Raji (cell line): ENCODE measurements around the gene SNRPD2.
A peak's percentile ranks its signal among the peaks of the same experiment; 100 is the strongest.

ENCODE experiments used
- POLR2A ChIP-seq: IDR thresholded peaks from 2 replicates; pipeline ENCODE4 v1.6.1; 2011; ENCODE audit warnings: low read depth, low read length, control low read depth; ENCODE audit not compliant: insufficient read depth

The SNRPD2 gene

DNA sequence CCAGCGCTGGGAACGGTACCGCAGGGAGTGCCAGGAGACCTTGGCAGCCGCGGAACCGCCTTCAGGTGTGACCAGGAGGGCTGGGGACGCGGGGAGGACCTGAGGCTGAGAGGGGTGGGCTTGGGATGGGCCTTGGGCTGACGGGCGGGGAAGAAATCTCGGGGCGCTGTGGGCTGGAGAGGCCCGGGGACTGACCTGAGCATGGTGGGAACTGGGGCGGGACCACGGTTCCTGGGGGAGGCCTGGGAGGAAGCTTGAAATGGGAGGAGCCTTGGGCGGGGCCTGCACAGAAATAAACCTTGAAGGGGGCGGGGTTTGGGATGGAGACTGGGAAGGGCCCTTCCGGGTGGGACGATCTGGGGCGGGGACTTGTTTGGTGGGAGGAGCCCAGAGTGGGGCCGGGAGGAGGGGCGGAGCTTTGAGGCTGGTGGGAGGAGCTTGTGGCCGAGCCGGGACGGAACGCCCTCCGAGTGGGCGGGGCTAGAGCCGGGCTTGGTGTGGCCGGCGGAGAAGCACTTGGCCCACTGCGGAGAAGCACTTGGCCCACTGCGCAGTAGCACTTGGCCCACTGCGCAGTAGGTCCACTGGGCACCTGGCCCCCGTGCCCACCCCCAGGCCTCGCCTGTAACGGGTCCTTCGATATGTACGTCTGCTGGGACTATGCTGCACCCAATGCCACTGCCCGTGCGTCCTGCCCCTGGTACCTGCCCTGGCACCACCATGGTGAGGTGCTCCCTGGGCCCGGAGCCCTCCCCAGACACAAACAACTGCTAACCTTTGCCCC, 20.9 kb downstream of the SNRPD2 start:
- no peak for TF ChIP-seq POLR2A

GRCh38 chr19:45668342-45668871, 23.3 kb downstream of the SNRPD2 start:
- no peak for TF ChIP-seq POLR2A

DNA sequence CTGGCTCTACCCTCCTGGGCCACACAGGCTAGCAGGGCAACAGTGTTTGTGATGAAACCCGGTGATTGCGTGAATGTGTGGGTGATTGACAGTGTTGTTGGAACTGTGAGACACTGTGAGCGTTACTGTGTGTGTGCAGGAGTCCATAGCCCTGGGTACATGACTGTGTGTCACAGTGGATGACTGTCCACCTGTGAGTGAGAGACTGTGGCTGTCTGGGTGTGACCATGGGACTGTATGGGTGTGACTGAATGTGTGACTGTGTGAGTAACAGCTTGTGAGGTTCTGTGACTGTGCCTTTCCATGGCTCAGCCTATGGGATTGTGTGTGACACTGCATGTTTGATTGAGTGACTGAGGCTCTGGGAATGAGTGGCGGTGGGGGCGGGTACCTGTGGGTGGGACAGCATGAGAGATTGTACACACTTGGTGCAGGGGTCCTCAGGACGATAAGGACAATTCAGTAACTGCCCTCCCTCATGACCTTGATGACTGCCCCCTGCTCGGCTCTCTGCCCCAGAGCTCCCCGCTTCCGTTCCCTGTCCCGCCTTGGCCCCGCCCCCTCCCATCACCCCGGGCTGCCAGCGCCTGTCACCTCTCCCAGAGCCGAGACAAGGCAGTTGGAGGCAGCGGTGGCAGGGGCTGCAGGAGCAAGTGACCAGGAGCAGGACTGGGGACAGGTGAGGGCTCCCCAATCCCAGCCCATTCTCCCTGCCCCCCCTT, 24.0 kb downstream of the SNRPD2 start, which contains the start of gene GIPR:
Gene GIPR, plus strand, starts transcription at position 602 of the 722 bp plus-strand sequence. CDS start 1,300 bp downstream, outside the sequence.
- TF ChIP-seq POLR2A = peak; percentile 61

- no peak for TF ChIP-seq POLR2A
Measured at GRCh38 chr19:45664575-45664974, 27.2 kb downstream of the SNRPD2 start.

DNA sequence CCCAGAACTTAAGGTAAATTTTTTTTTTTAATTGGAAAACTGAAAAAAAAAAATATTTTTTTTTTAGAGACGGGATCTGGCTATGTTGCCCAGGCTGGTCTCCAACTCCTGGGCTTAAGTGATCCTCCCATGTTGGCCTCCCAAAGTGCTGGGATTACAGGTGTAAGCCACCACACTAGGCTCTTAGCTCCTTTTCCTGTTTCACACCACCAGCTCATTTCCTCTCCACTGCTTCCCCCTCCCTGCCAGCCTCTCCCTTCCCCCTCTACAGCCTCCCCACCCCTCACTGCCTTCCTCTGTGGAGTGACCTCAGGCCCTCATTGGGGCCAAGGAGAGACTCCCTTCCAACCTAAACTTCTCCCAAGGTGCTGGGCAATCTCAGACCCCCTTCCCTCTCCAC, 28.0 kb downstream of the SNRPD2 start:
- TF ChIP-seq POLR2A = no peak

DNA sequence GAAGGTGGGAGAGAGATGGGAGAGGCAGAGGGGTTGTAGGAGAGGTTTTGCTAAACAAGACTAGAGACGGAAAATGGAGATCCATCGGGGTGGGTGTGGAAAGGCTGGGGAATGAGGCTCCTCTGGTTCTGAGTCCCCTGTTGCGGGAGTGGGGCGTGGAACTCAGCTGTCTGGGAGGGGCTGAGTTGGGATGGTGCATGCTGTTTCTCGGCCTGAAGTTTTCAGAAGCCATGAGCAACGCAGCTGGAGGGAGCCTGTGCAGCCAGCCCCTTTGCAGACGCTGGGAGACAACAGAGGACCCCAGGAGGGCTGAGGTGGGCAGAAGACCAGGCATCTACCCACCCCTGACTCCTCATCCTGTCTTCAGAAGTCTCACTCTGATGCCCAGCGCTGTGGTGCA, 31.1 kb downstream of the SNRPD2 start:
- no peak for TF ChIP-seq POLR2A

DNA sequence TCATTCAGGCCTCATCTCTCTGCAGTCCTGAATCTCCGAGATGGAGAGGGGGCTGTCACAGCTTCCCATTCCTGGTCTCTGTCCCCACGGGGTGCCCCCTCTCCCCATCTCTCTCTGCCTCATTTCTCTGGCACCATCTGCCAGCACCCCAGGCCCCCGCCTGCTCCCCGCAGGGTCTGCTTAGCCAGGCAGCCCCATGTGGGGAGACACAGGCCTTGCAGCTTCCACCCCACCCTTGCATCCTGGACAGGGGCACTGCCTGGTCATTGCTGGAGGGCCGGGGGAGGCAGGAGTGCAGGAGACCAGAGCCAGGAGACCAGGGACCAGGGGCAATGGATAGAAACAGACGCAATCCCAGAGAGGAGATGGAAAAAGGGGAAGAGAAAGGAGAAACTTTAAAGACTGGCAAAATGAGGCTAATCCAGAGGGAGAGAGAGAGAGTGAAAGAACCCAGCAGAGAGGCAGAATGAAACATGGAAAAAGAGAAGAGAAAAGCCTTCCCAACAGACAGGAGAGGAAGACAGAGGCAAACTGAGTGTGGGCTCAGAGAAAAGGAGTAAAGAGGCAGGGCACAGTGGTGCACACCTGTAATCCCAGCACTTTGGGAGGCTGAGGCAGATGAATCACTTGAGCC, 32.5 kb downstream of the SNRPD2 start:
- no peak for TF ChIP-seq POLR2A

GRCh38 chr19:45657520-45658167, 34.1 kb downstream of the SNRPD2 start:
- no peak for TF ChIP-seq POLR2A

DNA sequence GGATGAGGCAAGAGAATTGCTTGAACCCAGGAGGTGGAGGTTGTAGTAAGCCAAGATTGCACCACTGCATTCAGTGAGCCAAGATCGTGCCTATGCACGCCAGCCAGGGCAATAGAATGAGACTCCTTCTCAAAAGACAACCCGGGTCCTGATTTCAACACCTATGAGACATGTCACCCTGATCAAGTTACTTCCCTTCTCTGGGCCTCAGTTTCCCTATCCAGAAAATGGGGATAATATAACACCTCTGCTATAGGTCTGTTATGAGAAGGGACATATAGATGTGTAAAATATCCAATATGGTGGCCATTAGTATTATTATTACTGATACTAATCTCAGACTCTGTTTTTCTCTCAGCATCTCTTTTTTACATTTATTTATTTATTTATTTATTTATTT, 36.7 kb downstream of the SNRPD2 start:
- no peak for TF ChIP-seq POLR2A

- no peak for TF ChIP-seq POLR2A
Measured at GRCh38 chr19:45653634-45654033, 38.1 kb downstream of the SNRPD2 start.

GRCh38 chr19:45650722-45651121, 41.0 kb downstream of the SNRPD2 start:
- TF ChIP-seq POLR2A = no peak

DNA sequence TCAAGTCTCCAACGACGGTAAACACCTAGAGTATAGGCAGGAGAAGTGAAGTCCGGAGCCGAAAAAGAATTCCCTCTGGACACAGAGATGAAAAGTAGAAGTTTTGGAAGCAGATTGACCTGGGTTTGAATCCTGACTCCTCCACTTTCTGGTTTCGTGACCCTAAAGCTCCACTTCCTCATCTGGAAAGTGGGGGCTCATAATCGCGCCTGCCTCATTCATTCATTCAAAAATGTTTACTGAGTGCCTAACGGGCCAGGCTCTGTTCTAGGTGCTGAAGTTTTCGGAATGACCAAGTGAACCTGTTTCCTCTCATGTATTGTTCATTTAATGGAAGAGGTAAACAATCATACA, 45.4 kb downstream of the SNRPD2 start:
- TF ChIP-seq POLR2A = 0 out of 2 replicates have a peak, but pooled peaks have one; percentile 7

- peak; percentile 31 for TF ChIP-seq POLR2A
Measured at GRCh38 chr19:45645631-45646344, 46.0 kb downstream of the SNRPD2 start.

DNA sequence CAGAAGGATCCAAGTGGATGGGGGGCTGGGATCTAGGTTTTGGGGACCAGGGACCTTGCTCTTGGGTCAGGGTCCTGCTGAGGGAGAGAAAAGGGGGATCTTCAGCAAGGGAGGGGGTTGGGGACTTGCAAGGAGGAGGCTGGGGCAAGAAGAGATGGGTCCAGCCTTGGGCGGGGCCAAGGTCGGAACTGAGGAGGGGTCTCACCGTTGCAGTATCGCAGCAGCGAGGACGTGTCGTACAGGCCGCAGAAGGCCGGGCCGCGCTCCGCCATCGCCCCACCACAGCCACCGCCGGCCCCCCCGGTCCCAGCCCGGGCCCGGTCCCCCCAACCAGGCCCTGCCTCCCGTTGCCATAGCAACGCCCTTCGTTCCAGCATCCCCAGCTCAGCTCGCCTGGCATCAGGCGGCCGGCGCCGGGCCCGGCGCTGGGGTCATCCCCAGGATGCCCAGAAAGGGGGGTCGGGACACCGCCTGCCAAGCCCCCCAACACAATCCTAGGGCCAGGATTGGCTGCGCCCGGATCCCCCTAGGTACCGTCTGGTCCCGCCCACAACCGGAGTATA, 46.6 kb downstream of the SNRPD2 start:
- TF ChIP-seq POLR2A = no peak
